Stimulated activated memory B cell treated with anti-CD40 and anti-IgM and Interleukin-4, amounts not matched to agents 10 μg/mL and 1 μg/mL and 100 μg/mL, for 72 hours (primary cell): ENCODE data around the gene TNF.

Experiments used
- ATAC-seq: fragments of 150-1000 bp; cut with Tn5 transposase; 2 replicates; pipeline ENCODE4 v1.10.0; 2021
- H3K27ac Mint-ChIP-seq: one replicate; pipeline ENCODE4 v1.8.0; 2022; ENCODE audit warnings: mild to moderate bottlenecking, mixed read lengths
- H3K27me3 Mint-ChIP-seq: one replicate; pipeline ENCODE4 v1.8.0; 2022; ENCODE audit warnings: mixed read lengths
- H3K36me3 Mint-ChIP-seq: one replicate; pipeline ENCODE4 v1.8.0; 2022; ENCODE audit warnings: mixed read lengths
- H3K4me1 Mint-ChIP-seq: one replicate; pipeline ENCODE4 v1.8.0; 2022; ENCODE audit warnings: mixed read lengths
- H3K4me3 Mint-ChIP-seq: one replicate; pipeline ENCODE4 v1.8.0; 2022; ENCODE audit warnings: mild to moderate bottlenecking, moderate library complexity, mixed read lengths
- H3K9me3 Mint-ChIP-seq: one replicate; pipeline ENCODE4 v1.8.0; 2022; ENCODE audit warnings: mixed read lengths

Gene TNF

DNA sequence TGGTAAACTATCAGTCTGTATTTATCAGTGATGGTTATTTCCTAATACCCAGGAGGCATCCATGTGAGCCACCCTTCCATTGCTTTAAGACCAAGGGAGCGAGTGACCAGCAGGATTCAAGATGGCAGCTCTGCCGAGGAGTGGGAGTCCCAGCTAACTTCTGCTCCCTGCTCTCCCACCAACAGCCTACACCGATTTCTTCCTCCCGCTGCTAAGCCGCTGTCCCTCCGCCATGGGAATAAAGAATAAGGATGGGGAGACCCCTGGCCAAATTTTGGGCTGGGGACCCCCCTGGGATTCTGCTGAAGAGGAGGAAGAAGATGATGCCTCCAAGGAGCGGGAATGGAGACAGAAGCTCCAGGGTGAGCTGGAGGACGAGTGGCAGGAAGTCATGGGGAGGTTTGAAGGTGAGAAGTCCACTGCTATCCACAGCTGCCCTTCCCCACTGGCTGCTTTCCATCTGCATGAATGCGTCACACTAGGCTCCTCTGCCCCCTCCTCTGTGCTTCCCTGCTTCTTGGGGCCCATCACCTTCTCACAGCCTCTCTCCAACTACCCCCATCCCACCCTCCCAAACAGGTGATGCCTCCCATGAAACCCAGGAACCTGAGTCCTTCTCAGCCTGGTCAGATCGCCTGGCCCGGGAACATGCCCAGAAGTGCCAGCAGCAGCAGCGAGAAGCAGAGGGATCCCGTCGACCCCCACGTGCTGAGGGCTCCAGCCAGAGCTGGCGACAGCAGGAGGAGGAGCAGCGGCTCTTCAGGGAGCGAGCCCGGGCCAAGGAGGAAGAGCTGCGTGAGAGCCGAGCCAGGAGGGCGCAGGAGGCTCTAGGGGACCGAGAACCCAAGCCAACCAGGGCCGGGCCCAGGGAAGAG is 17.7 kb upstream of the TNF start:
- ATAC-seq = no peak
- H3K36me3 Mint-ChIP-seq = peaks cover 18% of the 10 kb centered on the region
- peak overlapping the region; percentile 89 for H3K27ac Mint-ChIP-seq
- no peaks in the 10 kb centered on the region for H3K9me3 Mint-ChIP-seq
- H3K27me3 Mint-ChIP-seq = no peaks in the 10 kb centered on the region
- peaks cover 75% of the 10 kb centered on the region for H3K4me1 Mint-ChIP-seq
- peak overlapping the region; percentile 70 for H3K4me3 Mint-ChIP-seq

DNA sequence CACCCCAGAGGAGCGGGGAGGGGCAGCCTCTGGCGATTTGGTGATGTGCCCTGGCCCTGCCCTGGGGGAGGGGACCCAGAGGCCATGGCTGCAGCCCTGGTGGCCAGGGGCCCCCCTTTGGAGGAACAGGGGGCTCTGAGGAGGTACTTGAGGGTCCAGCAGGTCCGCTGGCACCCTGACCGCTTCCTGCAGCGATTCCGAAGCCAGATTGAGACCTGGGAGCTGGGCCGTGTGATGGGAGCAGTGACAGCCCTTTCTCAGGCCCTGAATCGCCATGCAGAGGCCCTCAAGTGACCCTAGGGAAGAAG is 17.1 kb upstream of the TNF start:
- H3K4me3 Mint-ChIP-seq = peak overlapping the region; percentile 70
- peak overlapping the region; percentile 89 for H3K27ac Mint-ChIP-seq
- H3K36me3 Mint-ChIP-seq = peaks cover 23% of the 10 kb centered on the region

DNA sequence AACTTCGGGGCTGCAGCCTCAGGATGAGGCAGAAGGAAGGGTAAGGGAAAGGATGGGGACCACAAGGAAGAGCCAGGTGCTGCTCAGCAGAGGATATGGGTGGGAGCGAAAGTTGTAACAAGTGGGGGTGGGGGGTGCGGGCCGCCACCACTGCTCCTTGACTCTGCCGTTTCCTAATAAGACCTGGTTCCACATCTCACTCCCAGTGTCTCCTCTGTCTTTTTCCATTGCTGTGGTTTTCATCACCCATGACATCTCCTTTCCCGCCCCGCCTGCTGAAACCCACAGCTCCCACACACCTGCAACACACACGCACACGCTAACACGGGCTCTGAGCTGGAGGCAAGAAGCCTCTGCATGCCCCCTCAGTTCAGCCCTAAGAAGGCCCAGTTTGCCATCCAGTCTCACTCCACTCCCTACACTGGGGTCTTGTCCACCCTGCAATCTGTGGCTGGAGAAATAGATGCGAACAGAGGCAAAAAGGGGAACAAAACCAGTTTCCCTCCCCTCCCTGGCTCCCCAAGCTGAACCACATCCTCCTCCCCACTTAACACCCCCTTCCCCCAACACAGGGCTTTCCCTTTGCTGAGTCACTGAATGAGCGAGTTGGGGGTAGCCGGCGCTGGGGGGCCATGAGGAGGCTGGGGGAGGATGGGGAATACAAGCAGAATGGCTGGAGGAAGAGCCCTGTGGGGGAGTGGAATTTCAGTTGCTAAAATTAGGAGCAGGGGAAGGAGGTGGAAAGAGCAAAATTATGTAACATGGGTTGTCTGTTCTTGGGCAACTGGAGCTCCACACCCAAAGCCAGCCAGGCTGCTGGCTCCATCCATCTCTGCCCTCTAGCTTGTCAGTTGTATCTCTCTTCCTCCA is 16.5 kb upstream of the TNF start:
- no peaks in the 10 kb centered on the region for H3K27me3 Mint-ChIP-seq
- no peaks in the 10 kb centered on the region for H3K9me3 Mint-ChIP-seq
- peaks cover 87% of the 10 kb centered on the region for H3K4me1 Mint-ChIP-seq
- peak; percentile 73 for ATAC-seq
- H3K4me3 Mint-ChIP-seq = peak overlapping the region; percentile 70
- peaks cover 28% of the 10 kb centered on the region for H3K36me3 Mint-ChIP-seq
- H3K27ac Mint-ChIP-seq = peak overlapping the region; percentile 89

More for the DNA sequence above, 17.1 kb upstream of the TNF start:
- Mint-ChIP-seq H3K9me3 (no peaks in the 10 kb centered on the region), H3K4me1 (peaks cover 81% of the 10 kb centered on the region), H3K27me3 (no peaks in the 10 kb centered on the region)
- ATAC-seq = no peak

DNA sequence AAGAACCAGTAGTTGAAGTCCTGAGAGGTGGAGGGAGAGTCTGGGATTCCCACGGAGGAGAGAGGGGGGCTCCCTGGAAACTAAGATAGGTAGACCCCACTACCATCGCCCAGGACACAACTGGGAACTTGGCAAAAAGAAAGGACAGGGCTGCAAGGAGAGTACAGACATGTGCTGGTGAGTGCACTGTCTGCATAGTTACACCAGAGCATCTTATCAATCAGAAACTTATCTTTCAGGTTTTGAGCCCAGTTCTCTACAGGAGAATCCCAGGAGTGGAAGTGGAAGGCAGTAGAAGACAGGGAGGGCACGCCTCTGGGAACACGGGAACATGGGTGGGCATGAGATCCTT is 15.8 kb upstream of the TNF start:
- peaks cover 32% of the 10 kb centered on the region for H3K36me3 Mint-ChIP-seq
- H3K9me3 Mint-ChIP-seq = no peaks in the 10 kb centered on the region
- H3K4me3 Mint-ChIP-seq = peak overlapping the region; percentile 70
- peak overlapping the region; percentile 89 for H3K27ac Mint-ChIP-seq
- peaks cover 85% of the 10 kb centered on the region for H3K4me1 Mint-ChIP-seq
- ATAC-seq = peak; percentile 13
- no peaks in the 10 kb centered on the region for H3K27me3 Mint-ChIP-seq

DNA sequence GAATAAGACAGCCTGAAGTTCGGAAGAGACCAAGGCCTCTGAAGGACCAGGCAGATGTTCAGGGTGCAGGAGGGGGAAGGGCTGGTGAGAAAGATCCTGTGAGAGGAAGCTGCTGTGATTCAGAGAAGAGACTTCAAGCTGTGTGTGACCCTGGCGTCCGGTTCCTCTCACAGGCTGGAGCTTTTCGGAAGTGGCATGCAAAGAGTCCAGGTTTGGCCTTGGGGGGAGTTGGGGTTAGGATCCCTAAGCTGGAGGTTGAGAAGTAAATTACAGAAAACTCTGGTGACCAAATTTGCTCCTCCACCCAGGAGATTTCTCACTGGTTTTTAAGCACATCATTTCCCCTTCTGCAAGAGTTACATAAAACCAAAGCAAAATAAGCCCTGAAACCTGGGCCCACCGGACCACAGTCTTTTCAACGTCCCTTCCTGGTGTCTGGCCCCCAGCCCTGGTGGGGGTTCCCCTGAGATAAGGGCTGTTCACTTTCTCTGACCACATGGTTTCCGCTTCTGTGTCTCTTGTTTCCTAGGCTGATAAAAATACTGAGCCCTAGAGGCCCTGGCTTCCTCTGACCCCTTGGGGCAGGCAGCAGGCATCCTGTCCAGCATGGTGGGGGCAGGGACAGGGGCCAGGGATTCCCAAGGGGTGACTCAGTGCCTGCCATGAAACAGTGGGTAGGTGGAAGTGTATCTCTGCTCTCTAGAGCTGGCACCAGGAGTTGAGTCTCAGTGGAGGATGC is 15.2 kb upstream of the TNF start:
- no peaks in the 10 kb centered on the region for H3K27me3 Mint-ChIP-seq
- ATAC-seq = peak; percentile 84
- peaks cover 37% of the 10 kb centered on the region for H3K36me3 Mint-ChIP-seq
- peaks cover 87% of the 10 kb centered on the region for H3K4me1 Mint-ChIP-seq
- peak overlapping the region; percentile 89 for H3K27ac Mint-ChIP-seq
- peak overlapping the region; percentile 70 for H3K4me3 Mint-ChIP-seq
- no peaks in the 10 kb centered on the region for H3K9me3 Mint-ChIP-seq

DNA sequence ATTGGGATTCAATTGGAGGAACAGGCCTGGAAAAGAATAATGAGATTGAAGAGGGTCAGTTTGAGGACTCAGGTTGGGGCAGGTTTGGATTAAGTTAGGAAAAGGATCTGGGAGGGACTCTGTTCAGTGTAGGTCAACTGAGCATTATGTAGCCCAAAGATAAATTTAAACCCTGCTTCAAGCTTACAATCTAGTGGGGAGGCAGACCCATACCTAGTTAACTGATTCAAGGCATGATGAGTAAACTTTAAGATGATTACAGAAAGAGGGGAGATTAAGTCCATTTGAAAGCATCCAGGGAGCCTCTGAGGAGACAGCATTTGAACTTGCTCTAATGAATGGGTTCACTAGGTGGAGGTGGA is 14.7 kb upstream of the TNF start:
- ATAC-seq = no peak
- H3K36me3 Mint-ChIP-seq = peaks cover 43% of the 10 kb centered on the region
- H3K4me1 Mint-ChIP-seq = peaks cover 92% of the 10 kb centered on the region
- peak overlapping the region; percentile 89 for H3K27ac Mint-ChIP-seq
- H3K27me3 Mint-ChIP-seq = no peaks in the 10 kb centered on the region
- H3K4me3 Mint-ChIP-seq = peak overlapping the region; percentile 58
- no peaks in the 10 kb centered on the region for H3K9me3 Mint-ChIP-seq

DNA sequence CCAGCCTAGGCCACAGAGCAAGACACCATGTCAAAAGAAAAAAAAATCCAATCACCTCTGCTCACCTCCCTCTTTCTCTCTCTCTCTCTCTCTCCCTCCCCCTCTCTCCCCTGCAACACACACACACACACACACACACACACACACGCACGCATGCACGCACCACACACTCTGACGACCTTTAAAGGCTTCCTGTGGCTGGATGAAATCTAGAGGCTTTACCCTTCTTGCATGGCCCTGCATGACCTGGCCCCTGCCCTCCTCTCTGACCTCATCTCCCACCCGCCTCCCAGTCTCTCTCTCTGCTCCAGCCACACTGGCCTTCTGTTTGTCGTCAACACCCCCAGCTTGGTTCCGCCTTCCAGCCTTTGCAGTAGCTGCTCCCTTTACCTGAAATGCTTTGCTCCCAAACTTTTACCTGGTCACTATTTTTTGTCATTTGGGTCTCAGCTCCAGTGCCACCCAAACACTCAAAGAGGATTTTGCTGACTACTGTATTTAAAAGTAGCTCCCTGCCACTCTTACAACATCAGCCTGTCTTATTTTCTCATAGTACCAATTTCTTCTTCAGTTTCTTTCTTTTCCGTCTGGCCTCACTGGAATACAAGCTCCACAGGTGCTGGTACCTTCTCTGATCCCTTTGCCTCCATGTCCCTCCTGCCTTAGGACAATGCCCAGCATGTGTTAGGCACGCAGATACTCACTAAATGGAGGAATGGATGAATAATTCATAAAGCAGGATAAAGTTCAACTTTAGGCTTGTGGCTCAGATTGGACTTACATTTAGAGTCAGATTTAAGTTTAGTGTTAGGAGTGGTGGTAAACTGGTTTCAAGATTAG is 7.6 kb upstream of the TNF start:
- H3K27me3 Mint-ChIP-seq = no peaks in the 10 kb centered on the region

DNA sequence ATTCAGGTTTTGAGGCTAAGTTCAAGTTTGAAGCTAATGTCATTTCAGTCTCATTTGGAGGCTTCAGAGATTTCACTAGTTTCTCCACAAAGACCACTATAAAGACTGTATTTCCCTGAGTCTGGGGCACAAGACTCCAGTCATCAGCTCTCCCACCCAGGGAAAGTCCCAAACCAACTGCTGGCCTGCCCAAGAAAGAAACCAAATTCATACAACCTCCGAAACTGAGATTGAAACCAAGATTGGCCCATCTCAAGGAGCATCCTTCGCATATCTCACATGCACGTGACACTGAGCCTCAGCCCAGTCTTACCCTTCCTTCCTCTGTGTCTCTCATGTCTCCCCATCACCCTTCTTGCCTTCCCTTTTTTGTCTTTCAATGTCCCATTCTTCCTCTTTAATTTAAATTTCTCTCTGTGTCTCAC is 6.8 kb upstream of the TNF start:
- peaks cover 81% of the 10 kb centered on the region for H3K4me1 Mint-ChIP-seq
- no peaks in the 10 kb centered on the region for H3K27me3 Mint-ChIP-seq
- peak overlapping the region; percentile 72 for H3K4me3 Mint-ChIP-seq
- H3K36me3 Mint-ChIP-seq = peaks cover 25% of the 10 kb centered on the region
- H3K27ac Mint-ChIP-seq = peak overlapping the region; percentile 78
- H3K9me3 Mint-ChIP-seq = no peaks in the 10 kb centered on the region
- ATAC-seq = peak; percentile 88

More for the DNA sequence above, 7.6 kb upstream of the TNF start:
- Mint-ChIP-seq H3K9me3 (no peaks in the 10 kb centered on the region), H3K4me3 (peak overlapping the region; percentile 72), H3K27ac (peak overlapping the region; percentile 78), H3K4me1 (peaks cover 81% of the 10 kb centered on the region), H3K36me3 (peaks cover 27% of the 10 kb centered on the region)
- ATAC-seq = peak; percentile 29

DNA sequence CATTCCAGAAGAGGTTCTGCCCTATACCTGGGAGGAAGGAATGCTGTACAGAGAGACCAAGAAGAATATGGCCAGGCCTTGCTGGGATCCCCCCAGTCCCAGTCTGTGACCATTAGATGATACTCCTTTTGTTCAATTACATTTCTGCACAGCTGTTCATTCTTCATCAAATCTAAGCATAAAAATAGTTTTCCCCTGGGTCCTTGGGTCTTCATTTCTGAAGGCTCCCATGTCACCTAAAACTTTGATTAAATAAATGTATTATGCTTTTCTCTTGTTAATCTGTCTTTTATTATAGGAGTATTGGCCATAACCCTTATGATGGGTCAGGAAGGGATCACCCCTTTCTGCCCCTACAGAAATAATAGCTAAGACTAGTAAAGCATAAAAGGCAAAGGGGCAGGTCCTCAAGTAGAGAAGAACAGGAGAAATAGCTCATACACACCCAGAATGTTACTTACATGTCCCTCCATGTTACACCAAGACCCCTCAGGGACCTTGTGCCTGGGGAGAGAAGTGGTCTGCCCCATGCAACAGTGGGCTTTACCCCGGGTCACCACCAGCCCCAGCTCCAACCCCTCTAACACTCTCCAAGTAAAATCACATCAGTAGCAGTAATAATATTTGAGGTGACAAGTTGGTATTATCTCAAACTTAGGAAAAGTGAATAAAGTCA is 5.4 kb upstream of the TNF start:
- ATAC-seq = no peak
- H3K27me3 Mint-ChIP-seq = no peaks in the 10 kb centered on the region
- H3K27ac Mint-ChIP-seq = peak overlapping the region; percentile 78
- no peaks in the 10 kb centered on the region for H3K9me3 Mint-ChIP-seq
- H3K4me1 Mint-ChIP-seq = peaks cover 84% of the 10 kb centered on the region
- peaks cover 14% of the 10 kb centered on the region for H3K36me3 Mint-ChIP-seq
- H3K4me3 Mint-ChIP-seq = peak overlapping the region; percentile 11

DNA sequence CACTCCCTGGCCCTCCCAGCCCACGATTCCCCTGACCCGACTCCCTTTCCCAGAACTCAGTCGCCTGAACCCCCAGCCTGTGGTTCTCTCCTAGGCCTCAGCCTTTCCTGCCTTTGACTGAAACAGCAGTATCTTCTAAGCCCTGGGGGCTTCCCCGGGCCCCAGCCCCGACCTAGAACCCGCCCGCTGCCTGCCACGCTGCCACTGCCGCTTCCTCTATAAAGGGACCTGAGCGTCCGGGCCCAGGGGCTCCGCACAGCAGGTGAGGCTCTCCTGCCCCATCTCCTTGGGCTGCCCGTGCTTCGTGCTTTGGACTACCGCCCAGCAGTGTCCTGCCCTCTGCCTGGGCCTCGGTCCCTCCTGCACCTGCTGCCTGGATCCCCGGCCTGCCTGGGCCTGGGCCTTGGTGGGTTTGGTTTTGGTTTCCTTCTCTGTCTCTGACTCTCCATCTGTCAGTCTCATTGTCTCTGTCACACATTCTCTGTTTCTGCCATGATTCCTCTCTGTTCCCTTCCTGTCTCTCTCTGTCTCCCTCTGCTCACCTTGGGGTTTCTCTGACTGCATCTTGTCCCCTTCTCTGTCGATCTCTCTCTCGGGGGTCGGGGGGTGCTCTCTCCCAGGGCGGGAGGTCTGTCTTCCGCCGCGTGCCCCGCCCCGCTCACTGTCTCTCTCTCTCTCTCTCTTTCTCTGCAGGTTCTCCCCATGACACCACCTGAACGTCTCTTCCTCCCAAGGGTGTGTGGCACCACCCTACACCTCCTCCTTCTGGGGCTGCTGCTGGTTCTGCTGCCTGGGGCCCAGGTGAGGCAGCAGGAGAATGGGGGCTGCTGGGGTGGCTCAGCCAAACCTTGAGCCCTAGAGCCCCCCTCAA is 3.1 kb upstream of the TNF start, which contains the start of gene LTA:
Gene LTA, plus strand, starts transcription at position 249 of the 871 bp plus-strand sequence. Its CDS starts 454 bp downstream, at position 703.
- peak within 1 kb of the TSS; percentile 92 for H3K27ac Mint-ChIP-seq
- peak within 1 kb of the TSS; percentile 90 for H3K4me3 Mint-ChIP-seq
- H3K36me3 Mint-ChIP-seq = peaks cover 24% of the 10 kb centered on the region
- peaks cover 95% of the 10 kb centered on the region for H3K4me1 Mint-ChIP-seq
- peak; percentile 66 for ATAC-seq
- no peaks in the 10 kb centered on the region for H3K27me3 Mint-ChIP-seq
- no peaks in the 10 kb centered on the region for H3K9me3 Mint-ChIP-seq

DNA sequence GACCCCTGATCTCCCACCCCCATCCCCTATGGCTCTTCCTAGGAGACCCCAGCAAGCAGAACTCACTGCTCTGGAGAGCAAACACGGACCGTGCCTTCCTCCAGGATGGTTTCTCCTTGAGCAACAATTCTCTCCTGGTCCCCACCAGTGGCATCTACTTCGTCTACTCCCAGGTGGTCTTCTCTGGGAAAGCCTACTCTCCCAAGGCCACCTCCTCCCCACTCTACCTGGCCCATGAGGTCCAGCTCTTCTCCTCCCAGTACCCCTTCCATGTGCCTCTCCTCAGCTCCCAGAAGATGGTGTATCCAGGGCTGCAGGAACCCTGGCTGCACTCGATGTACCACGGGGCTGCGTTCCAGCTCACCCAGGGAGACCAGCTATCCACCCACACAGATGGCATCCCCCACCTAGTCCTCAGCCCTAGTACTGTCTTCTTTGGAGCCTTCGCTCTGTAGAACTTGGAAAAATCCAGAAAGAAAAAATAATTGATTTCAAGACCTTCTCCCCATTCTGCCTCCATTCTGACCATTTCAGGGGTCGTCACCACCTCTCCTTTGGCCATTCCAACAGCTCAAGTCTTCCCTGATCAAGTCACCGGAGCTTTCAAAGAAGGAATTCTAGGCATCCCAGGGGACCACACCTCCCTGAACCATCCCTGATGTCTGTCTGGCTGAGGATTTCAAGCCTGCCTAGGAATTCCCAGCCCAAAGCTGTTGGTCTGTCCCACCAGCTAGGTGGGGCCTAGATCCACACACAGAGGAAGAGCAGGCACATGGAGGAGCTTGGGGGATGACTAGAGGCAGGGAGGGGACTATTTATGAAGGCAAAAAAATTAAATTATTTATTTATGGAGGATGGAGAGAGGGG is 1.9 kb upstream of the TNF start:
- no peak for ATAC-seq
- Mint-ChIP-seq H3K4me3 (peak overlapping the region; percentile 90), H3K9me3 (no peaks in the 10 kb centered on the region), H3K36me3 (peaks cover 28% of the 10 kb centered on the region), H3K4me1 (peaks cover 89% of the 10 kb centered on the region), H3K27me3 (no peaks in the 10 kb centered on the region), H3K27ac (peak overlapping the region; percentile 92)
